Mesenchymal stem cell (in vitro differentiated cells and primary cell): Measurements from ENCODE around the gene PTPRD.
A peak's percentile ranks its signal among the peaks of the same experiment; 100 is the strongest.

Experiments used
- DNase-seq: peaks from one replicate; pipeline ENCODE4 v3.0.0-alpha.2; 2013
- H2AFZ ChIP-seq: one replicate; pipeline ENCODE4 v1.6.1; 2013; ENCODE audit warnings: low read depth, mild to moderate bottlenecking, control low read depth, inconsistent platforms, low read length, moderate library complexity
- H2AK5ac ChIP-seq: 2 replicates; pipeline ENCODE4 v1.6.1; 2013; ENCODE audit warnings: low read length, moderate library complexity, mild to moderate bottlenecking, inconsistent platforms; ENCODE audit not compliant: severe bottlenecking
- H2BK120ac ChIP-seq: one replicate; pipeline ENCODE4 v1.6.1; 2013; ENCODE audit warnings: low read depth, mild to moderate bottlenecking, inconsistent platforms, low read length, moderate library complexity
- H2BK12ac ChIP-seq, 2 experiments: one replicate each; pipeline ENCODE4 v1.6.1; 2013; ENCODE audit warnings: inconsistent platforms in 2 of 2, low read length in 2 of 2, mild to moderate bottlenecking in 2 of 2, moderate library complexity in 2 of 2, control low read depth in 1 of 2
- H2BK15ac ChIP-seq: one replicate; pipeline ENCODE4 v1.6.1; 2013; ENCODE audit warnings: mild to moderate bottlenecking, low read depth, inconsistent platforms; ENCODE audit not compliant: poor library complexity, severe bottlenecking
- H2BK5ac ChIP-seq: 2 replicates; pipeline ENCODE4 v1.6.1; 2013; ENCODE audit warnings: low read depth, mild to moderate bottlenecking, low read length, control low read depth, inconsistent platforms; ENCODE audit not compliant: poor library complexity, severe bottlenecking
- H3K14ac ChIP-seq, 2 experiments: one replicate each; pipeline ENCODE4 v1.6.1; 2013; ENCODE audit warnings: inconsistent platforms in 2 of 2, low read length in 2 of 2, control low read depth in 1 of 2, mild to moderate bottlenecking in 1 of 2, moderate library complexity in 1 of 2
- H3K18ac ChIP-seq, 2 experiments: one replicate each; pipeline ENCODE4 v1.6.1; 2013; ENCODE audit warnings: inconsistent platforms in 2 of 2, low read length in 2 of 2, control low read depth in 1 of 2, low read depth in 1 of 2, mild to moderate bottlenecking in 1 of 2
- H3K23ac ChIP-seq, 2 experiments: one replicate each; pipeline ENCODE4 v1.6.1; 2013; ENCODE audit warnings: inconsistent platforms in 2 of 2, low read length in 2 of 2, mild to moderate bottlenecking in 2 of 2, moderate library complexity in 2 of 2, control low read depth in 1 of 2
- H3K27ac ChIP-seq: 2 replicates; pipeline ENCODE4 v1.5.1; 2013; ENCODE audit warnings: mild to moderate bottlenecking, moderate library complexity, low read length, control low read depth, inconsistent platforms; ENCODE audit not compliant: poor library complexity, severe bottlenecking
- H3K27me3 ChIP-seq, 2 experiments: 2 replicates each; pipeline versions ENCODE4 v1.6.1 to v1.7.0; 2013; ENCODE audit warnings: low read length in 2 of 2, mild to moderate bottlenecking in 2 of 2, moderate library complexity in 2 of 2, control low read depth in 1 of 2, inconsistent platforms in 1 of 2; ENCODE audit not compliant: control insufficient read depth in 1 of 2, insufficient read depth in 1 of 2
- H3K36me3 ChIP-seq, 2 experiments: 2 replicates each; pipeline versions ENCODE4 v1.6.1 to v1.7.0; 2013; ENCODE audit warnings: low read length in 2 of 2, control low read depth in 1 of 2, inconsistent platforms in 1 of 2, low read depth in 1 of 2, mild to moderate bottlenecking in 1 of 2; ENCODE audit not compliant: insufficient read depth in 2 of 2, control insufficient read depth in 1 of 2
- H3K4ac ChIP-seq, 2 experiments: one replicate each; pipeline ENCODE4 v1.6.1; 2013; ENCODE audit warnings: inconsistent platforms in 2 of 2, low read length in 2 of 2, mild to moderate bottlenecking in 2 of 2, moderate library complexity in 2 of 2, control low read depth in 1 of 2, low read depth in 1 of 2
- H3K4me1 ChIP-seq: 2 replicates; pipeline ENCODE4 v1.6.1; 2013; ENCODE audit warnings: low read depth, low read length, control low read depth; ENCODE audit not compliant: control insufficient read depth, insufficient read depth
- H3K4me2 ChIP-seq: 2 replicates; pipeline ENCODE4 v1.6.1; 2013; ENCODE audit warnings: low read length, mild to moderate bottlenecking, inconsistent platforms; ENCODE audit not compliant: poor library complexity, severe bottlenecking
- H3K4me3 ChIP-seq, 2 experiments: 2 replicates each; pipeline versions ENCODE4 v1.5.1 to v1.7.0; 2013; ENCODE audit warnings: low read length in 2 of 2, mild to moderate bottlenecking in 2 of 2, control low read depth in 1 of 2, low read depth in 1 of 2; ENCODE audit not compliant: insufficient read depth in 1 of 2
- H3K79me1 ChIP-seq: replicated peaks from 2 replicates; pipeline ENCODE4 v1.6.1; 2013; ENCODE audit warnings: mild to moderate bottlenecking, control low read depth, low read length, inconsistent platforms; ENCODE audit not compliant: poor library complexity, severe bottlenecking
- H3K9ac ChIP-seq: 2 replicates; pipeline ENCODE4 v1.7.0; 2013; ENCODE audit warnings: mild to moderate bottlenecking, low read length, moderate library complexity
- H3K9me3 ChIP-seq: 2 replicates; pipeline ENCODE4 v1.7.0; 2013; ENCODE audit warnings: mild to moderate bottlenecking, low read length; ENCODE audit not compliant: control insufficient read depth
- H4K8ac ChIP-seq: one replicate; pipeline ENCODE4 v1.6.1; 2013; ENCODE audit warnings: inconsistent platforms, mild to moderate bottlenecking, low read length, moderate library complexity
- H4K91ac ChIP-seq: one replicate; pipeline ENCODE4 v1.6.1; 2013; ENCODE audit warnings: mild to moderate bottlenecking, low read length, inconsistent platforms
- WGBS: methylation state at CpG from one replicate; pipeline ENCODE4 v1.1.7; 2013; ENCODE audit warnings: mixed read lengths; 5-methylcytosine and 5-hydroxymethylcytosine counted together

Gene PTPRD

DNA sequence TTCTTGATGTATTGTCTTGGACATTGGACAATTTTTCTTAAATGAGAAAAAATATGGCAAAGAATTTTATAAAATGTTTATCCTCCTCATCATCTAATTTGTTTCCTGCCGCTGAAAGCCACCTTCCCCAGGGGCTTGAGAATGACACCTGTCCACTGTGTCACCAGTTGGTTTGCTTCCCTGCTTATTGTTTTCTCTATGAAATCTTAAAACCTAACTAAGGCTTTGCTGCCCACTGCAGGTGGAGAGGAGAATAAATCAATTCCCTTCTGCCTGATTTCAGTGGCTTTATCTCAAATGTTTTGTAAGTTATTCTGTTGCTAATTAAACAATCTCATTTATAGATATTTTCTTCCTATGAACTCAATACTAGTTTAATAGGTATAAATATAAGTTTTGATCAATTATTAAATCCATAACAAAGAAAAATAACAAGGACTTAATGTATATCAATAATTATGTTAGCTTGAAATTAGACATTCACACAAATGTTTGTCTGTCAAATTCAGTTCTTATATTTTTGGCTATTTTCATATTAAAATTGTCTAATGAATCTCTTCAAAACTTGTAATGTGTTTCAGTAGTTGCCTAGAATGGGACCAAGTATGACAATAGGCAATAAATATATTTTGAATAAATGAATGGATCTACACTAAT lies 822.5 kb downstream of the PTPRD start:
- H3K4me3 ChIP-seq, result no peak overlapping the region
- H2AK5ac ChIP-seq, result no peak overlapping the region
- H3K9ac ChIP-seq, result no peak overlapping the region
- H3K4ac ChIP-seq, result no peak overlapping the region
- H3K36me3 ChIP-seq, result no peaks in the 10 kb centered on the region
- no peak overlapping the region for H4K8ac ChIP-seq
- no peaks in the 10 kb centered on the region for H3K9me3 ChIP-seq
- H3K23ac ChIP-seq, result no peak overlapping the region
- peak; percentile 41 for DNase-seq
- no peak overlapping the region for H2BK12ac ChIP-seq
- no peak overlapping the region for H3K4me2 ChIP-seq
- H4K91ac ChIP-seq, result no peak overlapping the region
- 25% methylated on average over 1 of the region's 1 CpG for WGBS
- no peak overlapping the region for H2BK120ac ChIP-seq
- no peak overlapping the region for H3K18ac ChIP-seq
- no peaks in the 10 kb centered on the region for H3K79me1 ChIP-seq
- H3K27ac ChIP-seq, result no peak overlapping the region
- no peaks in the 10 kb centered on the region for H3K27me3 ChIP-seq
- no peak overlapping the region for H3K14ac ChIP-seq
- H2BK15ac ChIP-seq, result no peak overlapping the region
- H2BK5ac ChIP-seq, result no peak overlapping the region
- no peak overlapping the region for H2AFZ ChIP-seq
- no peaks in the 10 kb centered on the region for H3K4me1 ChIP-seq

DNA sequence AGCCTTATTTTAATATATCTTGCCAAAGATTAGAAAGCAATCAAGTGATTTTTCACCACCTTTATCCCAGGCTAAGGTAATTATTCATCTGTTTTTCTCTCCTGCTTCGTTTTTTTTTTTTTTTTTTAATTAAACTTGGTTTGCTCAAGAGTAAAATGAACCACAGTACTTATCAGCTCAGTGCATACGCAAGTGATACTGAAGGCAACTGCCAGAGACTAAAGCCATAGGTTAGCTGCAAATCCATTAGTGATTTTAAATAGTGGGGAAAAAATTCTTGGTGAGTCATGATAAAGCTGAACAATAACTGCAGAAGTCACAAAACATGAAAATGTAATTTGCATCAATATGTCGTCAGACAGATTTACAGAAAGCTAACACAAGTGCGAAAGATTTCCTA lies 829.1 kb downstream of the PTPRD start:
- Histone ChIP-seq H3K27me3 (no peaks in the 10 kb centered on the region), H3K4ac (no peak overlapping the region), H2BK15ac (no peak overlapping the region), H3K9me3 (no peaks in the 10 kb centered on the region), H4K8ac (no peak overlapping the region), H2AK5ac (no peak overlapping the region), H3K4me3 (no peak overlapping the region), H3K36me3 (no peaks in the 10 kb centered on the region), H3K9ac (no peak overlapping the region), H2BK5ac (no peak overlapping the region), H3K79me1 (no peaks in the 10 kb centered on the region), H2AFZ (no peak overlapping the region), H3K27ac (no peak overlapping the region), H2BK120ac (no peak overlapping the region), H3K4me2 (no peak overlapping the region), H4K91ac (no peak overlapping the region), H3K4me1 (no peaks in the 10 kb centered on the region), H3K23ac (no peak overlapping the region), H2BK12ac (no peak overlapping the region), H3K18ac (no peak overlapping the region), H3K14ac (no peak overlapping the region)
- no peak for DNase-seq
- WGBS, result 94% methylated on average over 1 of the region's 4 CpGs

DNA sequence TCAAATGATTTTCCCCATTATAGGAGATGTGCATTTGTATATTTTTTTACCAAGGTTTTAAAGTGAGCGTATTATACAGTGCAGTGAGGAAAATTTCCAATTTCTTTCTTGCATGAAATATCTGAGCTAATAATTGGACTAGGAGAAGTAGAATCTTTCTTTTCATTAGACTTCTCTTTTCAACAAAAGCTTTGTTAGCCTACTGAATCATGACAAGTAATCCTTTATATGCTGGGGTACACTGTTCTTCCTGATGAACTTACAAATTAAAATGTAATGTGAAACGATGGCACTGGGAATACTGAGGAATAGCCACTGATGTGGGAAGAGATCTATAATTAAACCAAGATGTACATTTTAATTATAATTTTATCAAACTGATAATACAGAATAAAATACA lies 829.6 kb downstream of the PTPRD start:
- H3K4me1 ChIP-seq, result no peaks in the 10 kb centered on the region
- no peaks in the 10 kb centered on the region for H3K9me3 ChIP-seq
- no peak overlapping the region for H3K18ac ChIP-seq
- no peak overlapping the region for H3K23ac ChIP-seq
- H2BK120ac ChIP-seq, result no peak overlapping the region
- H3K4me3 ChIP-seq, result no peak overlapping the region
- no peak overlapping the region for H4K91ac ChIP-seq
- DNase-seq, result no peak
- H4K8ac ChIP-seq, result no peak overlapping the region
- no CpG with 5 or more reads among the region's 2 CpGs for WGBS
- H2BK5ac ChIP-seq, result no peak overlapping the region
- H2BK12ac ChIP-seq, result no peak overlapping the region
- no peak overlapping the region for H3K4me2 ChIP-seq
- H2AK5ac ChIP-seq, result no peak overlapping the region
- H2BK15ac ChIP-seq, result no peak overlapping the region
- H3K27me3 ChIP-seq, result no peaks in the 10 kb centered on the region
- H3K14ac ChIP-seq, result no peak overlapping the region
- H3K27ac ChIP-seq, result no peak overlapping the region
- no peak overlapping the region for H3K4ac ChIP-seq
- H2AFZ ChIP-seq, result no peak overlapping the region
- H3K36me3 ChIP-seq, result no peaks in the 10 kb centered on the region
- H3K9ac ChIP-seq, result no peak overlapping the region
- no peaks in the 10 kb centered on the region for H3K79me1 ChIP-seq

DNA sequence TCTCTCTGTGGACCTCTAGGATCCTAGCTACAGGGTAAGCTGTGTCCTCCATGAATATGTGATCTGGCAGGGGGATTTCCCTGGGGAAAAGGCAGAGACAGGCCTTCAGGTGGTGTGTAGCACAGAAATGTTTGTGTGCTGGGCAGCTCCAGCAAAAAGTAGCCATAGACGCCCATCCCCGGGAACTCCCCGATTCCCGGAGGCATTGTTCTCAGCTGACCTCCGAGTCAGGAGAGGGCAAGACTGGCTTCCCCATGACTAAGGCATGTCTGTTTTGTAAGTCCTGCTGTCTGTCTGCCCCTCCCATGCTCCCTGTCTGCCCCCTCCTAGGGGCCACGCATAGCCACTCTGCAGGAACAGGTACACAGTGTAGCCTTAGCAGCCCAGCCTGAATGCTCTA lies 834.5 kb downstream of the PTPRD start:
- no peak overlapping the region for H3K4me3 ChIP-seq
- H2BK12ac ChIP-seq, result no peak overlapping the region
- no peak overlapping the region for H3K18ac ChIP-seq
- H3K27me3 ChIP-seq, result no peaks in the 10 kb centered on the region
- H2BK5ac ChIP-seq, result no peak overlapping the region
- no peaks in the 10 kb centered on the region for H3K9me3 ChIP-seq
- H2AK5ac ChIP-seq, result no peak overlapping the region
- H2AFZ ChIP-seq, result no peak overlapping the region
- H3K4me2 ChIP-seq, result no peak overlapping the region
- no peak for DNase-seq
- no peak overlapping the region for H2BK15ac ChIP-seq
- H3K23ac ChIP-seq, result no peak overlapping the region
- no peak overlapping the region for H4K8ac ChIP-seq
- no peak overlapping the region for H3K14ac ChIP-seq
- no peak overlapping the region for H2BK120ac ChIP-seq
- no peaks in the 10 kb centered on the region for H3K4me1 ChIP-seq
- 93% methylated on average over 6 of the region's 6 CpGs for WGBS
- H3K9ac ChIP-seq, result no peak overlapping the region
- no peaks in the 10 kb centered on the region for H3K79me1 ChIP-seq
- H3K4ac ChIP-seq, result no peak overlapping the region
- H3K36me3 ChIP-seq, result no peaks in the 10 kb centered on the region
- H3K27ac ChIP-seq, result no peak overlapping the region
- no peak overlapping the region for H4K91ac ChIP-seq
